ENCODE data around the gene MTHFD2.

MTHFD2 gene

DNA sequence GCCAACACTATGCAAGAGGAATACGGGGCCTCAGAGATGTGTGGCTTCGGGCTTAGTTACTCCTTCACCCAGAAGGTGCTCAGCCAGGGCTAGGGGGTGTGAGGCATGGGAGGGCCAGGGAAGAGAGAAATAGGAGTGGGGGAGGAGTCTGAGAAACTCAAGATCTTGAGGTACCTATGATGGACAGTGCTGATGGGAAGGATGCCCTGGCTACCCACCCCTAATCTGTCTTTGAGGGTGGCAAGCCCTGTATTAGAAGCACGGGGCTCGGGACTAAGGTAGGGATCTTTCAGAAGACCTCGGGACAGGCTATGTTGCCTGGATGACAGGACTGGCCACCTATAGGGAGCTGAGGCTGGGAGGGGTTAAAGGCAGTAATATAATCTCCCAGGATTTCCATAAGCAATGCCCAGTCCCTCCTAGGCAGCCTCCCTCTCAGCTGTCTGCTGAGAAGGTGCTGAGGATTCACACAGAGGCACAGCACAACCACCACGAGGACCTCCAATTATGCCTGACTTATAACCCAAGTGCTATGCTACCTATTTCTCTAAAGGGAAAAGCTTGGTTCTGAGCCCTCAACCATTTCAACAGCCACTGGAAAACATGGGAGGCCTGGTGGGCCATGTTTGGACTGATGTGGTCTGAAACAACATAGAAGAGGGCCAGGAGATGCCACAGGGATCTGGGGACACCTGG lies 23.3 kb downstream of the MTHFD2 start:
- TF ChIP-seq, protein P1, sequence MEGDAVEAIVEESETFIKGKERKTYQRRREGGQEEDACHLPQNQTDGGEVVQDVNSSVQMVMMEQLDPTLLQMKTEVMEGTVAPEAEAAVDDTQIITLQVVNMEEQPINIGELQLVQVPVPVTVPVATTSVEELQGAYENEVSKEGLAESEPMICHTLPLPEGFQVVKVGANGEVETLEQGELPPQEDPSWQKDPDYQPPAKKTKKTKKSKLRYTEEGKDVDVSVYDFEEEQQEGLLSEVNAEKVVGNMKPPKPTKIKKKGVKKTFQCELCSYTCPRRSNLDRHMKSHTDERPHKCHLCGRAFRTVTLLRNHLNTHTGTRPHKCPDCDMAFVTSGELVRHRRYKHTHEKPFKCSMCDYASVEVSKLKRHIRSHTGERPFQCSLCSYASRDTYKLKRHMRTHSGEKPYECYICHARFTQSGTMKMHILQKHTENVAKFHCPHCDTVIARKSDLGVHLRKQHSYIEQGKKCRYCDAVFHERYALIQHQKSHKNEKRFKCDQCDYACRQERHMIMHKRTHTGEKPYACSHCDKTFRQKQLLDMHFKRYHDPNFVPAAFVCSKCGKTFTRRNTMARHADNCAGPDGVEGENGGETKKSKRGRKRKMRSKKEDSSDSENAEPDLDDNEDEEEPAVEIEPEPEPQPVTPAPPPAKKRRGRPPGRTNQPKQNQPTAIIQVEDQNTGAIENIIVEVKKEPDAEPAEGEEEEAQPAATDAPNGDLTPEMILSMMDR (IDR thresholded peaks at IDR 0.05; ENCODE audit: low read depth, low read length), result no peak
- DNase-seq (ENCODE audit: extremely low read depth, low read depth), result no peak

DNA sequence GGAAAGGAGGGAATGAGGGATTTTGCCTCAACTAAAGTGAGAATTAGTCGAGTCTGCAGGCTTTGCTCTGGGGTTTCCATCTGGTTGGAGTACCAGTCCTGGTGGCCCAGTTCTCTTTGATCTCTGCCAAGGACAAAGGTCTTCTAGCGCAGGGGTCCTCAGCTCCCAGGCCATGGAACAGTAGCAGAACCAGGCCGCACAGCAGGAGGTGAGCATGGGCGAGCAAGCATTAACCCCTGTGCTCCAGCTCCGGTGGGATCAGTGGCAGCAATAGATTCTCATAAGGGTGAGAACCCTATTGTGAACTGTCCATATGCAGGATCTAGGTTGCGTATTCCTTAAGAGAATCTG lies 23.9 kb downstream of the MTHFD2 start:
- DNase-seq (ENCODE audit: extremely low read depth, low read depth), result no peak
- TF ChIP-seq, protein P1 (IDR thresholded peaks at IDR 0.05; ENCODE audit: low read depth, low read length), result no peak

DNA sequence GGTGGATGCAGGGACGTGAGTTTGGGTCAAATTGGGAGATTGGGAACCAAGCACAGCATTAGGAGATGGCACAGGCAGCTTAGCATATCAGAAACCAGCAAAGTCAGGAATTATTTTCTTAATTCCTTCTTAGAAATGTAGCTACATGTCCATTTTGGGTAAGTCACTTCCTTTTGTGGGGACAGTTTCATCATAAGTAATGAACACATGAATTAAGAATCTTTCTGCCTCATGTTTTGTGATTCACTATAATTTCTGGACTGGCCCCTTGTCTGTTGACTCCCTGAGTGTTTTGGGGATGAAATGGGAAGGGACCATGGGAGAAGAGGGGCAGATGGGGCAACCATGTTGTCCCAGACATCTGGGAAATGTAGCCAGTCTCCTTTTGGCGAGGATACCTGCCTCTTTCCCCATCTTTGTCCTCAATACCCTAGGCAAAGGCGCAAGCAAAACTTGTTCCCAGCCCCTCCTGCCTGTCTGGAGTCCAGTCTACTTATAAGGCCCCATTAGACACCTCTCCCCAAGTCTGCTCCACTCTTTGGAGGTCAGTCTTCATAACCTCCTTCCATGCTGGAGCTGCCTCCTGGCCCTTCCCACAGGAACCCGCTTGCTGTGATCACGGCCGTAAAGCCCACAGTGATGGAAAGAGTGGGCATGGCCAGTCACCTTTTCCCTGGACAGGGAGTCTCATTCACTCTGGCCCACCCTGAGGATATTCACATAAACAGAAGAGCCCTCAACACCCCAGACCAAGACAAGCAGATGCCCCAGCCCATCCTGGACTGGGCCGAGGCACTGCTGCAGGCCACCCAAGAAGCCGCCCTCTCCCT lies 25.7 kb downstream of the MTHFD2 start:
- TF ChIP-seq, protein P1 (IDR thresholded peaks at IDR 0.05; ENCODE audit: low read depth, low read length), result no peak
- DNase-seq (ENCODE audit: extremely low read depth, low read depth), result no peak

DNA sequence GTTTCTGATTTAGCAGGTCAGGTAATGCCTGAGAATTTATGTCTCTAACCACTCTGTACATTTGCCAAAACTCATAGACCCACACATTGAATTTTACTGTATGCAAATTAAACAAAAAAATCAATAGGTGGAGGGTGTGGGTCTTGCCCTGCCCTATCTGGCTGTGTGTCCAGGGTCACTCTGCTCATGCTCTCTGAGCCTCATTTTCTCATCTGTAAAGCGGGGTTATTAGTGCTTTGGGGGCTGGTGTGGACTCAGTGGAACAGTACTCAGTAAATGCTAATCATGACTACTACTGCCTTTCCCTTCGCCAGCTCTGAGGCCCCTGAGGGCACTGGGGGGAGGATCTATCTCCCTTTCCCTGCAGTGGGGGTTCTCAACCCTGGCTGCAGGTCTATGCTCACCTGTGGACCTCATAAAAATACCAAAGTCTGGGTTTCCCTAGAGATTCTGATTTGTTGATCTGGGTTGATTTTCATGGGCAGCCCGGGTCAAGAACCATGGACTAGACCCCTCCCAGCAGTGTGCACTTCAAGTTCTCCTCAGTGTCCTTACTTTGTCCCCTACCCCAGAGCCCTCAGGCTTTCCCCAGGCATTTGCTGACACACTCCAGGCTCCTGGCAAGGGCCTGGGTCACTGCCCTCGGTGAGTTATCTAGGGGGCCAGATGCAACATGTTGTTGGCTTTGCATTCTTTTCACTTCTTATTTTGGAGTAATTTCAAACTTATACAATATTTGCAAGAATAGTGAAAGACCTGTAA lies 27.5 kb downstream of the MTHFD2 start:
- no peak for DNase-seq (ENCODE audit: extremely low read depth, low read depth)
- TF ChIP-seq, protein P1 (IDR thresholded peaks at IDR 0.05; ENCODE audit: low read depth, low read length), result no peak

DNA sequence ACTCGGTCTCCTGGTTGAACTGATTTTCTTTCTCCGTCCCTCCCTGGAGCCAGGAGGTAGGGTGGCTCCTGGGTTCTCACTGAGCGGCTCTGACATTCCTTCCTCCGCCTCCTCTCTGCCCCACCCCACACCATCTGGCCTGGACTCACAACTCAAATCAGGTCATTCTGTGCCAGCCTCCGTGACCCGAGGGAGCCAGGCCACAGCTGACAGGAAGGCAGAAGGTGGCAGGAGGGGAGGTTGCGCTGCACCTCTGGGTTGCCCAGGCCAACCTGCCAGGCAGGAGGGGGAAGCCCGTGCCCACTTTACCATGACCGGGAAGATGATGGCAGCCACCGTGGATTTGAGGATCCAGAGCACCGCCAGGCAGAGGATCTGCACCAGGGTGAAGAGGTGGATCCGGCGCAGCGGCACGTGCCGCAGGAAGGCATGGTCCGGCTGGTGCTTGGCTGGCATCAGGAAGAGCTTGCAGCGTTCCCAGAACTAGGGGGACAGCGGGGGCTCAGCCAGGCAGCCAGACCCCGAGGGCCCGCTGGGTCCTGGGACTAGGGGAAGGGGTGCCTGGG lies 28.3 kb downstream of the MTHFD2 start:
- no peak for DNase-seq (ENCODE audit: extremely low read depth, low read depth)
- TF ChIP-seq, protein P1 (IDR thresholded peaks at IDR 0.05; ENCODE audit: low read depth, low read length), result no peak

DNA sequence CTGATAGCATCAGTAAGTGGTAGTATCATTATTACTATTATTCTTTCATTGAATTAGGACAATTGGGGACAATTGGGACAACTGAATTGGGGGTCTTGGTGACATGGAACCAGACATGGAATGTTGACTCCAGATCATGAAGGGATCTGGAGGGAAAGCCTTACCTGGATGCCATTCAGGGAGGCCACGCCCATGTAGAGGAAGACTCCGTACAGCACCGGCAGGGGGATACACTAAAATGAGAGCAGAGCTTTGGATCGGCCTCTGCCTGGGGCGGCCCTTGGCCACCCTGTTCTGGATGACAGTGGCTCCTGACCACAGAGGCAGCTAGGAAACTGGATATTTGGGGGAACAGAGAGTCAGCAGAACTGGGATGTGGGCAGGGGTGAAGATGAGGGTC lies 29.2 kb downstream of the MTHFD2 start:
- DNase-seq (ENCODE audit: extremely low read depth, low read depth), result no peak
- TF ChIP-seq, protein P1 (IDR thresholded peaks at IDR 0.05; ENCODE audit: low read depth, low read length), result no peak

Data from AG09319 (cell line).